K562 (cell line): ENCODE results near the gene TSSK2. TPM values are rescaled to one million over a fixed set of nuclear protein-coding genes. Genes with fewer than 3 reads are reported as not detected.

ENCODE experiments used
- ATAC-seq: fragments of 200-7000 bp; cut with Tn5 transposase; 3 replicates; pipeline ENCODE4 v1.9.1; 2020; ENCODE audit warnings: moderate library complexity
- BruUV-seq: library from RNA; stranded (reverse); fragments of 400-500 nt; replicated peaks from 2 replicates; lab custom pipeline; 2021; lab: Mats Ljungman, UMichigan
- CTCF ChIA-PET: fragments of 300-600 bp; formaldehyde crosslinking; extraction: SDS; loops from one replicate; lab custom pipeline; 2021; ENCODE audit warnings: low intra/inter-chr PET ratio; lab: Yijun Ruan, JAX
- POLR2A ChIA-PET: fragments of 300-600, 350-650 bp; sonication (Branson Sonifier 250); formaldehyde crosslinking; extraction: SDS; loops from one replicate; lab custom pipeline; 2021; ENCODE audit warnings: antibody characterized with exemption, inconsistent platforms; lab: Yijun Ruan, JAX
- DNase-seq, 4 experiments: peaks; one replicate each; pipeline versions ENCODE4 v3.0.0 to v3.0.0-alpha.2; 2011 to 2018; ENCODE audit warnings: low spot score in 3 of 4, mixed read lengths in 3 of 4; ENCODE audit errors: extremely low read depth in 1 of 4
- FAIRE-seq: peaks from 2 replicates; lab custom pipeline; 2011; peaks lifted over from hg19 to GRCh38; lab: Jason Lieb, UNC
- H2AFZ ChIP-seq: 2 replicates; pipeline ENCODE4 v1.6.0; 2011; ENCODE audit warnings: low read depth, low read length, control low read depth, inconsistent platforms
- H3K27ac ChIP-seq: fragments of 200-600 bp; 3 replicates; pipeline ENCODE4 v1.8.0; 2011; ENCODE audit warnings: low read depth, mild to moderate bottlenecking, control low read depth, inconsistent platforms, low read length, moderate library complexity, mixed read lengths; ENCODE audit errors: extremely low read depth
- H3K27me3 ChIP-seq, 2 experiments: fragments of 300-600 bp in 1 of 2; 2 replicates in 1 of 2; 3 replicates in 1 of 2; pipeline versions ENCODE4 v1.6.0 to v1.8.0; 2011; ENCODE audit warnings: inconsistent platforms in 2 of 2, low read length in 2 of 2, mild to moderate bottlenecking in 1 of 2, mixed read lengths in 1 of 2, moderate library complexity in 1 of 2; ENCODE audit not compliant: control insufficient read depth in 2 of 2, insufficient read depth in 2 of 2
- H3K36me3 ChIP-seq: fragments of 300-600 bp; 3 replicates; pipeline ENCODE4 v1.8.0; 2011; ENCODE audit warnings: mild to moderate bottlenecking, low read length, inconsistent platforms; ENCODE audit not compliant: control insufficient read depth, insufficient read depth
- H3K4me1 ChIP-seq, 2 experiments: fragments of 200-600 bp in 1 of 2; replicated peaks in 1 of 2; 2 replicates in 1 of 2; 3 replicates in 1 of 2; pipeline versions ENCODE4 v1.5.1 to v1.8.0; 2011; ENCODE audit warnings: inconsistent platforms in 2 of 2, low read length in 2 of 2, mild to moderate bottlenecking in 1 of 2, mixed read lengths in 1 of 2, moderate library complexity in 1 of 2; ENCODE audit not compliant: control insufficient read depth in 2 of 2, insufficient read depth in 2 of 2
- H3K4me2 ChIP-seq: 2 replicates; pipeline ENCODE4 v1.6.1; 2011; ENCODE audit warnings: low read length, control low read depth, inconsistent platforms, mixed read lengths; ENCODE audit not compliant: insufficient read depth
- H3K4me3 ChIP-seq: fragments of 200-600 bp; sonication (generic), shearing (Covaris generic); 2 replicates; pipeline ENCODE4 v1.5.1; 2016; ENCODE audit warnings: control low read depth, inconsistent platforms
- H3K79me2 ChIP-seq: fragments of 200-600 bp; 3 replicates; pipeline ENCODE4 v1.8.0; 2011; ENCODE audit warnings: low read length, inconsistent platforms; ENCODE audit not compliant: control insufficient read depth, insufficient read depth
- H3K9ac ChIP-seq, 2 experiments: 2 replicates each; pipeline versions ENCODE4 v1.6.0 to v1.6.1; 2011; ENCODE audit warnings: low read depth in 2 of 2, low read length in 2 of 2, control low read depth in 1 of 2, inconsistent platforms in 1 of 2, mild to moderate bottlenecking in 1 of 2, mixed read lengths in 1 of 2; ENCODE audit not compliant: insufficient read depth in 1 of 2
- H3K9me1 ChIP-seq: one replicate; pipeline ENCODE4 v1.6.0; 2011; ENCODE audit warnings: inconsistent platforms, mild to moderate bottlenecking, low read length, moderate library complexity; ENCODE audit not compliant: control insufficient read depth, insufficient read depth
- H3K9me3 ChIP-seq: replicated peaks from 2 replicates; pipeline ENCODE4 v1.5.1; 2011; ENCODE audit warnings: low read depth, low read length, inconsistent platforms; ENCODE audit not compliant: control insufficient read depth, insufficient read depth
- H4K20me1 ChIP-seq: replicated peaks from 2 replicates; pipeline ENCODE4 v1.6.1; 2011; ENCODE audit warnings: low read length, inconsistent platforms, mixed read lengths; ENCODE audit not compliant: control insufficient read depth, insufficient read depth
- BRD4 ChIP-seq: fragments of 200-600 bp; sonication (generic); IDR thresholded peaks from 2 replicates; pipeline ENCODE4 v1.6.1; 2017; ENCODE audit warnings: inconsistent platforms
- CBFA2T3 ChIP-seq: fragments of 450-650 bp; IDR thresholded peaks from 2 replicates; pipeline ENCODE4 v1.6.1; 2017
- CBX3 ChIP-seq, 2 experiments: IDR thresholded peaks; 1 replicate in 1 of 2; 2 replicates in 1 of 2; pipeline ENCODE4 v1.6.1; 2012; ENCODE audit warnings: inconsistent platforms in 2 of 2, low read length in 2 of 2, borderline replicate concordance in 1 of 2, control low read depth in 1 of 2
- GATAD2A ChIP-seq: fragments of 450-650 bp; IDR thresholded peaks from 2 replicates; pipeline ENCODE4 v1.6.1; 2017
- HMG20B ChIP-seq: fragments of 250-450 bp; sonication (Bioruptor Pico); IDR thresholded peaks from 2 replicates; pipeline ENCODE4 v1.5.0; 2021; ENCODE audit warnings: mild to moderate bottlenecking
- RBM39 ChIP-seq: fragments of 200-400 bp; formaldehyde crosslinking; optimal IDR thresholded peaks from 2 replicates; pipeline ENCODE3; 2018; ENCODE audit warnings: low read depth, low read length
- SMARCB1 ChIP-seq: IDR thresholded peaks from 2 replicates; pipeline ENCODE4 v1.6.1; 2011; ENCODE audit warnings: improper control_type of control experiment, low read depth; ENCODE audit not compliant: insufficient read length
- SMC3 ChIP-seq: conservative IDR thresholded peaks from 2 replicates; pipeline ENCODE4 v1.6.1; 2011; ENCODE audit warnings: low read depth, low read length, improper control_type of control experiment; ENCODE audit not compliant: insufficient read depth
- SPI1 ChIP-seq: IDR thresholded peaks from 2 replicates; pipeline ENCODE4 v1.6.1; 2011; ENCODE audit warnings: low read depth, low read length, control low read depth, borderline replicate concordance
- ZBTB40 ChIP-seq, 2 experiments: fragments of 450-650 bp in 1 of 2; sonication (generic) in 1 of 2; formaldehyde crosslinking in 1 of 2; IDR thresholded peaks; 2 replicates each; pipeline versions ENCODE4 v1.7.1 to v1.9.0; 2016 to 2022; ENCODE audit warnings: inconsistent platforms in 1 of 2, mild to moderate bottlenecking in 1 of 2, missing genetic modification reagents in 1 of 2
- ZNF280B ChIP-seq: fragments of 250-450 bp; sonication (Bioruptor Pico); IDR thresholded peaks from 2 replicates; pipeline ENCODE4 v1.5.1; 2021; ENCODE audit warnings: mild to moderate bottlenecking
- ZNF507 ChIP-seq: conservative IDR thresholded peaks from 2 replicates; pipeline ENCODE4 v1.6.1; 2017; ENCODE audit warnings: missing genetic modification characterization, missing compliant biosample characterization
- WGBS: fragments of 100-300 bp; shearing (Covaris generic); methylation state at CpG from one replicate; pipeline ENCODE4 v1.1.6; 2016; ENCODE audit warnings: low coverage, mixed read lengths; ENCODE audit not compliant: insufficient coverage; ENCODE audit errors: missing lambda C conversion rate; 5-methylcytosine and 5-hydroxymethylcytosine counted together
- in situ Hi-C: fragments of 300-500 bp; cut with MboI; formaldehyde crosslinking; loops from 4 replicates; pipeline ENCODE4 v1.15.0; 2018; ENCODE audit warnings: inconsistent platforms, mixed read lengths
- intact Hi-C: fragments of 100-400 bp; cut with micrococcal nuclease; formaldehyde crosslinking; loops from 2 replicates; pipeline ENCODE4 v1.14.2; 2022
- polyA plus RNA-seq, 8 experiments: library from polyadenylated mRNA; depleted of rRNA in 4 of 8; stranded (reverse) in 5 of 8; unstranded in 3 of 8; fragments of >200 nt; fragmentation: Nextera tagmentation in 2 of 8; fragmentation: Illumina TruSeq in 1 of 8; extraction: Ambion mirVana in 2 of 8; extraction: Trizol in 1 of 8; gene quantifications; 2 replicates each; pipeline versions ENCODE4 v1.2.1 to v1.2.3, GENCODE V29; 2011 to 2014; ENCODE audit warnings: inconsistent platforms in 1 of 8, missing spikeins in 1 of 8
- total RNA-seq, 7 experiments: library from RNA; depleted of rRNA in 6 of 7; stranded (reverse); fragments of >200 nt in 6 of 7; fragmentation: Illumina TruSeq in 2 of 7; extraction: Trizol in 2 of 7; gene quantifications; 2 replicates each; pipeline versions ENCODE4 v1.2.1 to v1.2.3, GENCODE V29; 2011 to 2021; ENCODE audit warnings: low replicate concordance in 1 of 7

The TSSK2 gene
- total and polyA plus RNA-seq, 9 of the 15 experiments (the other 6 are each of a cell fraction or from before 2014, with no cell fraction given) = 0.04 TPM; not detected in 8

- FAIRE-seq = peak; percentile 76
- TF ChIP-seq ZNF280B (CRISPR knock-in tag) (no peak), SPI1 (peak; percentile 46; the same call in 1 of the 2 replicates), ZBTB40 (IDR thresholded peaks at IDR 0.05) (no peak), ZBTB40 (CRISPR knock-in tag; IDR thresholded peaks at IDR 0.05) (no peak), CBX3 (IDR thresholded peaks at IDR 0.05; ENCODE audit: borderline replicate concordance in 1 of 2, low read length in 2 of 2) (0 out of 3 replicates have a peak, but pooled peaks of 1 of the 2 experiments have one; percentile 35), HMG20B (no peak), BRD4 (no peak), CBFA2T3 (peak; percentile 23; the same call in 1 of the 2 replicates), RBM39 (no peak), SMARCB1 (no peak), SMC3 (no peak), GATAD2A (no peak), ZNF507 (tag) (no peak)
Measured at GRCh38 chr22:19123936-19124335, 7.2 kb upstream of the TSSK2 start.

More at GRCh38 chr22:19123936-19124335, 7.2 kb upstream of the TSSK2 start:
- peaks cover 31% of the 10 kb centered on the region for H4K20me1 ChIP-seq
- WGBS = 41% methylated on average over 4 of the region's 4 CpGs
- ATAC-seq = no peak
- H3K4me1 ChIP-seq = peaks cover 25 to 53% of the 10 kb centered on the region in 2 experiments
- H3K27ac ChIP-seq = no peak overlapping the region
- peak overlapping the region; percentile 15; the same call in 1 of the 2 replicates for H2AFZ ChIP-seq
- POLR2A ChIA-PET = interaction anchor here (0.6 to 4.0 kb wide), 6 partner anchors 9 to 1600 kb away, joined by 3 to 19 read pairs (median 12); partner anchors contain the start of gene ESS2
- H3K9me1 ChIP-seq = peaks cover 4% of the 10 kb centered on the region
- no peak overlapping the region for H3K4me3 ChIP-seq
- no peaks in the 10 kb centered on the region for H3K9me3 ChIP-seq
- H3K4me2 ChIP-seq = no peak overlapping the region
- CTCF ChIA-PET = no interaction called here
- peaks cover 15% of the 10 kb centered on the region for H3K36me3 ChIP-seq
- intact Hi-C loops = loop anchor here (5.0 to 10.0 kb wide), 3 partner anchors 308 to 501 kb away; partner anchors contain the start of genes CDC45, HIRA, MRPL40 and UFD1
- peaks cover 18 to 30% of the 10 kb centered on the region in 2 experiments; a peak in 4 of 5 replicates for H3K27me3 ChIP-seq
- peaks cover 33% of the 10 kb centered on the region for H3K79me2 ChIP-seq
- peak in 1 of 4 experiments; percentile 56 for DNase-seq
- no TSS peak for BruUV-seq
- H3K9ac ChIP-seq = no peak overlapping the region
- in situ Hi-C loops = no loop called here
